Tibial nerve (tissue), 4 donors: Measurements from ENCODE around the gene FAM81B.
"Not testable (repeated sequence)": the region's sequence is repeated elsewhere in the genome, so short reads cannot be mapped to it uniquely, and the experiment has no call there.

Experiments used
- CTCF ChIP-seq, 5 experiments: fragments of 200-600 bp in 3 of 5; fragments of 450-650 bp in 2 of 5; sonication (generic) in 3 of 5; IDR thresholded peaks; one replicate each; pipeline ENCODE4 v1.5.1; 2016 to 2019; ENCODE audit warnings: antibody characterized with exemption in 5 of 5, mild to moderate bottlenecking in 3 of 5, moderate library complexity in 2 of 5
- EP300 ChIP-seq, 2 donors: sonication (generic); formaldehyde crosslinking; IDR thresholded peaks; one replicate each; pipeline ENCODE4 v1.6.1; 2017; ENCODE audit warnings: antibody characterized with exemption in 2 of 2, mild to moderate bottlenecking in 1 of 2
- POLR2A ChIP-seq, 2 donors: fragments of 450-650 bp; IDR thresholded peaks; one replicate each; pipeline ENCODE4 v1.6.1; 2017; ENCODE audit warnings: antibody characterized with exemption in 2 of 2, mild to moderate bottlenecking in 2 of 2, moderate library complexity in 2 of 2

GRCh38 chr5:95391965-95392364 is 799 bp downstream of the FAM81B start:
- not testable (repeated sequence) for TF ChIP-seq CTCF, POLR2A, EP300 (IDR thresholded peaks at IDR 0.05)
